HepG2 (cell line): ENCODE measurements around the gene CYP2W1. TPM values are rescaled to one million over a fixed set of nuclear protein-coding genes. Genes with fewer than 3 reads are reported as not detected.

Experiments used
- HNRNPUL1 ChIP-seq: fragments of 200-400 bp; formaldehyde crosslinking; IDR thresholded peaks from 2 replicates; pipeline ENCODE4 v1.6.1; 2017; ENCODE audit warnings: low read depth, mild to moderate bottlenecking, low read length, moderate library complexity
- MEIS1 ChIP-seq: sonication (generic); formaldehyde crosslinking; IDR thresholded peaks from 2 replicates; pipeline ENCODE4 v1.9.0; 2021; ENCODE audit warnings: mild to moderate bottlenecking, missing genetic modification reagents, moderate library complexity, borderline replicate concordance
- RBFOX2 ChIP-seq: fragments of 200-400 bp; formaldehyde crosslinking; IDR thresholded peaks from 2 replicates; pipeline ENCODE4 v1.6.1; 2017; ENCODE audit warnings: low read depth, mild to moderate bottlenecking, low read length
- SNAPC2 ChIP-seq: sonication (generic); formaldehyde crosslinking; IDR thresholded peaks from 2 replicates; pipeline ENCODE4 v1.8.1; 2022; ENCODE audit warnings: mild to moderate bottlenecking, missing genetic modification reagents
- ZFP36 ChIP-seq: fragments of 150-350 bp; IDR thresholded peaks from 2 replicates; pipeline ENCODE4 v1.6.1; 2018; ENCODE audit warnings: borderline replicate concordance, low read length, low read depth; ENCODE audit not compliant: partially characterized antibody
- ZNF275 ChIP-seq: sonication (generic); formaldehyde crosslinking; IDR thresholded peaks from 2 replicates; pipeline ENCODE4 v1.8.0; 2022; ENCODE audit warnings: missing genetic modification reagents, mild to moderate bottlenecking, inconsistent platforms, borderline replicate concordance
- ZNF281 ChIP-seq: sonication (generic); formaldehyde crosslinking; IDR thresholded peaks from 2 replicates; pipeline ENCODE4 v1.4.0; 2020; ENCODE audit warnings: missing genetic modification reagents, borderline replicate concordance
- ZNF329 ChIP-seq: sonication (generic); formaldehyde crosslinking; IDR thresholded peaks from 2 replicates; pipeline ENCODE4 v1.9.0; 2021; ENCODE audit warnings: low read depth, mild to moderate bottlenecking, missing genetic modification reagents
- ZNF383 ChIP-seq: sonication (generic); formaldehyde crosslinking; IDR thresholded peaks from 2 replicates; pipeline ENCODE4 v1.4.0; 2020; ENCODE audit warnings: missing genetic modification reagents, mild to moderate bottlenecking, borderline replicate concordance
- ZSCAN25 ChIP-seq: sonication (generic); formaldehyde crosslinking; IDR thresholded peaks from 2 replicates; pipeline ENCODE4 v1.8.0; 2022; ENCODE audit warnings: mild to moderate bottlenecking, missing genetic modification reagents
- polyA plus RNA-seq, 8 experiments: library from polyadenylated mRNA; depleted of rRNA in 3 of 8; stranded (reverse) in 7 of 8; unstranded in 1 of 8; fragments of >200 nt; fragmentation: Illumina TruSeq in 4 of 8; extraction: Trizol in 4 of 8; gene quantifications; 2 replicates each; pipeline versions ENCODE4 v1.2.1 to v1.2.3, GENCODE V29; 2011 to 2016; ENCODE audit warnings: low read depth in 4 of 8, missing spikeins in 1 of 8, mixed read lengths in 1 of 8; ENCODE audit not compliant: insufficient read depth in 1 of 8
- total RNA-seq, 5 experiments: library from RNA; depleted of rRNA; stranded (reverse); fragments of >200 nt; fragmentation: Illumina TruSeq; extraction: Trizol; gene quantifications; 2 replicates each; pipeline ENCODE4 v1.2.3, GENCODE V29; 2016; ENCODE audit warnings: low read depth in 1 of 5
- TF ChIP-seq, protein P1 (sequence below): sonication (generic); formaldehyde crosslinking; IDR thresholded peaks from 2 replicates; pipeline ENCODE4 v1.5.0; 2020; ENCODE audit warnings: mild to moderate bottlenecking, missing genetic modification reagents
- TF ChIP-seq, protein P2 (sequence below): sonication (generic); formaldehyde crosslinking; IDR thresholded peaks from 2 replicates; pipeline ENCODE4 v1.9.0; 2021; ENCODE audit warnings: missing genetic modification reagents, borderline replicate concordance

The CYP2W1 gene
- total and polyA plus RNA-seq, 2 of the 13 experiments (the other 11 are each of a cell fraction or from before 2014, with no cell fraction given), result 19.5 to 31.7 TPM

- peak; percentile 89 for TF ChIP-seq ZNF281 (CRISPR knock-in tag)
- no peak for TF ChIP-seq HNRNPUL1
- TF ChIP-seq SNAPC2 (CRISPR knock-in tag), result no peak
- peak; percentile 92 for TF ChIP-seq ZNF383 (CRISPR knock-in tag)
- TF ChIP-seq, protein P1, sequence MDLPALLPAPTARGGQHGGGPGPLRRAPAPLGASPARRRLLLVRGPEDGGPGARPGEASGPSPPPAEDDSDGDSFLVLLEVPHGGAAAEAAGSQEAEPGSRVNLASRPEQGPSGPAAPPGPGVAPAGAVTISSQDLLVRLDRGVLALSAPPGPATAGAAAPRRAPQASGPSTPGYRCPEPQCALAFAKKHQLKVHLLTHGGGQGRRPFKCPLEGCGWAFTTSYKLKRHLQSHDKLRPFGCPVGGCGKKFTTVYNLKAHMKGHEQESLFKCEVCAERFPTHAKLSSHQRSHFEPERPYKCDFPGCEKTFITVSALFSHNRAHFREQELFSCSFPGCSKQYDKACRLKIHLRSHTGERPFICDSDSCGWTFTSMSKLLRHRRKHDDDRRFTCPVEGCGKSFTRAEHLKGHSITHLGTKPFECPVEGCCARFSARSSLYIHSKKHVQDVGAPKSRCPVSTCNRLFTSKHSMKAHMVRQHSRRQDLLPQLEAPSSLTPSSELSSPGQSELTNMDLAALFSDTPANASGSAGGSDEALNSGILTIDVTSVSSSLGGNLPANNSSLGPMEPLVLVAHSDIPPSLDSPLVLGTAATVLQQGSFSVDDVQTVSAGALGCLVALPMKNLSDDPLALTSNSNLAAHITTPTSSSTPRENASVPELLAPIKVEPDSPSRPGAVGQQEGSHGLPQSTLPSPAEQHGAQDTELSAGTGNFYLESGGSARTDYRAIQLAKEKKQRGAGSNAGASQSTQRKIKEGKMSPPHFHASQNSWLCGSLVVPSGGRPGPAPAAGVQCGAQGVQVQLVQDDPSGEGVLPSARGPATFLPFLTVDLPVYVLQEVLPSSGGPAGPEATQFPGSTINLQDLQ (CRISPR knock-in tag), result peak; percentile 14; the same call in 1 of the 2 replicates
- TF ChIP-seq ZNF275, result peak; percentile 13; the same call in 1 of the 2 replicates
- TF ChIP-seq, protein P2, sequence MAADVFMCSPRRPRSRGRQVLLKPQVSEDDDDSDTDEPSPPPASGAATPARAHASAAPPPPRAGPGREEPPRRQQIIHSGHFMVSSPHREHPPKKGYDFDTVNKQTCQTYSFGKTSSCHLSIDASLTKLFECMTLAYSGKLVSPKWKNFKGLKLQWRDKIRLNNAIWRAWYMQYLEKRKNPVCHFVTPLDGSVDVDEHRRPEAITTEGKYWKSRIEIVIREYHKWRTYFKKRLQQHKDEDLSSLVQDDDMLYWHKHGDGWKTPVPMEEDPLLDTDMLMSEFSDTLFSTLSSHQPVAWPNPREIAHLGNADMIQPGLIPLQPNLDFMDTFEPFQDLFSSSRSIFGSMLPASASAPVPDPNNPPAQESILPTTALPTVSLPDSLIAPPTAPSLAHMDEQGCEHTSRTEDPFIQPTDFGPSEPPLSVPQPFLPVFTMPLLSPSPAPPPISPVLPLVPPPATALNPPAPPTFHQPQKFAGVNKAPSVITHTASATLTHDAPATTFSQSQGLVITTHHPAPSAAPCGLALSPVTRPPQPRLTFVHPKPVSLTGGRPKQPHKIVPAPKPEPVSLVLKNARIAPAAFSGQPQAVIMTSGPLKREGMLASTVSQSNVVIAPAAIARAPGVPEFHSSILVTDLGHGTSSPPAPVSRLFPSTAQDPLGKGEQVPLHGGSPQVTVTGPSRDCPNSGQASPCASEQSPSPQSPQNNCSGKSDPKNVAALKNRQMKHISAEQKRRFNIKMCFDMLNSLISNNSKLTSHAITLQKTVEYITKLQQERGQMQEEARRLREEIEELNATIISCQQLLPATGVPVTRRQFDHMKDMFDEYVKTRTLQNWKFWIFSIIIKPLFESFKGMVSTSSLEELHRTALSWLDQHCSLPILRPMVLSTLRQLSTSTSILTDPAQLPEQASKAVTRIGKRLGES (CRISPR knock-in tag), result no peak
- peak; percentile 42; the same call in 1 of the 2 replicates for TF ChIP-seq RBFOX2
- TF ChIP-seq ZSCAN25 (CRISPR knock-in tag), result peak; percentile 71; the same call in 1 of the 2 replicates
- TF ChIP-seq ZNF329 (CRISPR knock-in tag), result peak; percentile 23; the same call in 1 of the 2 replicates
- peak; percentile 87; the same call in 1 of the 2 replicates for TF ChIP-seq MEIS1
- TF ChIP-seq ZFP36, result no peak
Observed at GRCh38 chr7:992709-993607, 10.0 kb downstream of the CYP2W1 start (continued).
